Measurements from ENCODE around the gene PYGM.
A peak's percentile ranks its signal among the peaks of the same experiment; 100 is the strongest.

PYGM gene

GRCh38 chr11:64790205-64791095 lies 30.7 kb upstream of the PYGM start:
- no peak for DNase-seq

GRCh38 chr11:64789331-64790204 lies 29.8 kb upstream of the PYGM start:
- DNase-seq: no peak

GRCh38 chr11:64788321-64789215 lies 28.8 kb upstream of the PYGM start:
- no peak for DNase-seq

GRCh38 chr11:64787526-64788320 lies 27.9 kb upstream of the PYGM start:
- peak in 5 of 6 experiments; percentile 35 to 66 (median 49) for DNase-seq

- no peak for DNase-seq
Measured at GRCh38 chr11:64786308-64786707, 26.5 kb upstream of the PYGM start.

GRCh38 chr11:64784813-64785581 lies 25.2 kb upstream of the PYGM start:
- no peak for DNase-seq

GRCh38 chr11:64778473-64779298 lies 18.9 kb upstream of the PYGM start, which contains the start of gene SF1:
TSS of gene SF1 (minus strand) at chr11:64778542. CDS start at chr11:64778392, 150 bp downstream.
- DNase-seq: peak; percentile 96 to 100 (median 100)

GRCh38 chr11:64778223-64778472 lies 18.4 kb upstream of the PYGM start:
- DNase-seq: no peak

GRCh38 chr11:64777449-64778222 lies 17.9 kb upstream of the PYGM start:
- peak; percentile 62 to 87 (median 78) for DNase-seq

GRCh38 chr11:64776875-64777274 lies 17.1 kb upstream of the PYGM start:
- DNase-seq: peak in 1 of 6 experiments; percentile 36

- DNase-seq: peak in 1 of 6 experiments; percentile 30
Measured at GRCh38 chr11:64776425-64776824, 16.7 kb upstream of the PYGM start.

- peak in 1 of 6 experiments; percentile 23 for DNase-seq
Measured at GRCh38 chr11:64774144-64774543, 14.4 kb upstream of the PYGM start.

- peak in 2 of 6 experiments; percentile 10 to 13 for DNase-seq
Measured at GRCh38 chr11:64772303-64773018, 12.7 kb upstream of the PYGM start.

GRCh38 chr11:64771861-64772260 lies 12.1 kb upstream of the PYGM start:
- DNase-seq: no peak

GRCh38 chr11:64770120-64770519 lies 10.3 kb upstream of the PYGM start:
- DNase-seq: peak in 1 of 6 experiments; percentile 9

- DNase-seq: no peak
Measured at GRCh38 chr11:64769283-64769682, 9.5 kb upstream of the PYGM start.

GRCh38 chr11:64768300-64768694 lies 8.5 kb upstream of the PYGM start:
- DNase-seq: no peak

Measured in stimulated activated naive CD4-positive, alpha-beta T cell (primary cell).